ENCODE results near the gene SPATA4.

Gene SPATA4

DNA sequence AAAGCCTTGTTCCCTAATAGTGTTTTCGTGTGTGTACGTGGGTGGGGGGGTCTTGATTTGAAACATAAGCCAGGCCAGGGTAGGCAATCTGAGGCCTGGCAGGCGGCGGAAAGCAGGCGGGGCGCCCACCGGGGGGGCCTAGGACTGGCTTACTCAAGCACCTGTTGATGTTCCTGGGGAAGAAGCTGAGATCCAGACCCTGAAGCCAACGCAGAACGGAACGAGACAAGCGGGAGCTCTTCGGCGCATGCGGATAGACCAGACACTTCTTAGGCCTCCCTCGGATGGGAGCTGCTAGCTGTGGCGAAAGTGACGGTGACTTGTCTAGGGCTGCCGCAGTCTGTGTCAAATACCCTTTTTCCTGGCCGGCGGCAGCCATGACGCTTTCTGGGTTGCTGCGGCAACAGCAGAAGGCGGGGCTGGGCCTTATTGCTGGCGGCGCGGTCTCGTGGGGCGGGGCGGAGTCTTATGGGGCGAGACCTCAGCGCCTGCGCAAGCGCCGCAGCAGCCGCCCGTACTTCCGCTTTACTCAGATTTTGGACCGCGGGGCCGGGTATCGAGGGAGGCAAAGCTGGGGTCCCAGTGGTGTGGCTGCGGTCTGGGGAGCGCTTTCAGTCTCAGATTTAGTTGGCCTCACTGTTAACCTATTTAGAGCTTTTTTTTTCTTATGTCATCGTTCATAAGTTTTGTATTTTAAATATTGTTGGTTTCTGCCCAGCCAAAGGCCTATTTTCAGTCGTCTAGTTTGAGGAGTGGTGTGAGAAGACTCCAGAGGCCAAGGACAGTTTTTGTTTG, at the start of gene SPATA4:
Gene SPATA4, minus strand, starts transcription at position 402 of the 795 bp plus-strand sequence. Its CDS starts 23 bp downstream, at position 379.
- peak; percentile 90 for DNase-seq (ENCODE audit: low read depth)
- no peak for TF ChIP-seq CTCF (IDR thresholded peaks at IDR 0.05; ENCODE audit: low read depth, low read length)
- no peak for TF ChIP-seq POLR2A (IDR thresholded peaks at IDR 0.05; ENCODE audit: extremely low read depth, insufficient read length)
- no peak for TF ChIP-seq MYC (IDR thresholded peaks at IDR 0.05; ENCODE audit: low read depth, low read length)
- peak within 1 kb of the TSS; percentile 59 for H3K4me3 ChIP-seq (ENCODE audit: low read depth, low read length)

- no peak overlapping the region for H3K4me3 ChIP-seq (ENCODE audit: low read depth, low read length)
- DNase-seq (ENCODE audit: low read depth), result no peak
- TF ChIP-seq MYC (IDR thresholded peaks at IDR 0.05; ENCODE audit: low read depth, low read length) (no peak), MAX (IDR thresholded peaks at IDR 0.05; ENCODE audit: low read depth, low read length) (no peak), CTCF (IDR thresholded peaks at IDR 0.05; ENCODE audit: low read depth, low read length) (no peak)
These were observed 47.5 kb upstream of the SPATA4 start for GRCh38 chr4:176242764-176243347.

GRCh38 chr4:176241703-176242102, 46.3 kb upstream of the SPATA4 start:
- no peak overlapping the region for H3K4me3 ChIP-seq (ENCODE audit: low read depth, low read length)
- no peak for TF ChIP-seq MYC (IDR thresholded peaks at IDR 0.05; ENCODE audit: low read depth, low read length)
- TF ChIP-seq POLR2A (IDR thresholded peaks at IDR 0.05; ENCODE audit: extremely low read depth, insufficient read length), result no peak
- TF ChIP-seq CTCF (IDR thresholded peaks at IDR 0.05; ENCODE audit: low read depth, low read length), result no peak
- TF ChIP-seq MAX (IDR thresholded peaks at IDR 0.05; ENCODE audit: low read depth, low read length), result no peak
- DNase-seq (ENCODE audit: low read depth), result no peak

- H3K4me3 ChIP-seq (ENCODE audit: low read depth, low read length), result no peak overlapping the region
- DNase-seq (ENCODE audit: low read depth), result no peak
- TF ChIP-seq CTCF (IDR thresholded peaks at IDR 0.05; ENCODE audit: low read depth, low read length) (no peak), POLR2A (IDR thresholded peaks at IDR 0.05; ENCODE audit: extremely low read depth, insufficient read length) (no peak), MYC (IDR thresholded peaks at IDR 0.05; ENCODE audit: low read depth, low read length) (no peak), MAX (IDR thresholded peaks at IDR 0.05; ENCODE audit: low read depth, low read length) (no peak)
These were observed 43.4 kb upstream of the SPATA4 start for GRCh38 chr4:176238826-176239225.

DNA sequence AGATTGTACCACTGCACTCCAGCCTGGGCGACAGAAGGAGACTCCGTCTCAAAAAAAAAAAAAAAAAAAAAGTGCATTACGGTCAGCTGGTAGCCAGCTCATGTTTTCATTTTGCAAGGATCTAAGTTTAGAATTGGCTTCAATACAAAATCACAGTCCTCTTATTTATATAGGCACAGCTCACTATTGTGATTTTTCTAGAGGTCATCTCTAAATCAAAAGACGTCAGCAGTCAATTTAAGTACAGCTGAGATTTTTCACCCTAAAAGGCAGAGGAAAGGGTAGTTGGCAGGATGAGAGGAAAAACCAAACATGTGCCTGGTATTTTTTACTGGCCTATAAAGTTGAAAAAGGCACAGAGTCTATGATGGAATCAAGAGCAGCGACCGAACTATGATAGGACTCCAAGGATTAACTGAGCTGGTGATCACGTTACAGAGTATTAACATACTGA, 42.8 kb upstream of the SPATA4 start:
- H3K4me3 ChIP-seq (ENCODE audit: low read depth, low read length), result no peak overlapping the region
- TF ChIP-seq MAX (IDR thresholded peaks at IDR 0.05; ENCODE audit: low read depth, low read length) (no peak), POLR2A (IDR thresholded peaks at IDR 0.05; ENCODE audit: extremely low read depth, insufficient read length) (no peak), CTCF (IDR thresholded peaks at IDR 0.05; ENCODE audit: low read depth, low read length) (no peak), MYC (IDR thresholded peaks at IDR 0.05; ENCODE audit: low read depth, low read length) (no peak)
- no peak for DNase-seq (ENCODE audit: low read depth)

Measured in NB4 (cell line).